Kidney capillary endothelial cell (primary cell): ENCODE measurements around the gene RPL37A.
"Not testable (repeated sequence)": the region's sequence is repeated elsewhere in the genome, so short reads cannot be mapped to it uniquely, and the experiment has no call there.

Experiments
- DNase-seq: peaks from one replicate; pipeline ENCODE4 v3.0.0-alpha.2; 2018; ENCODE audit warnings: low spot score

Gene RPL37A

GRCh38 chr2:216517447-216518225 is 19.0 kb downstream of the RPL37A start:
- DNase-seq = no peak

GRCh38 chr2:216518566-216519119 is 20.0 kb downstream of the RPL37A start:
- DNase-seq = not testable (repeated sequence)

- peak; percentile 80 for DNase-seq
Measured at GRCh38 chr2:216519154-216519762, 20.6 kb downstream of the RPL37A start.

GRCh38 chr2:216520112-216520511 is 21.5 kb downstream of the RPL37A start:
- DNase-seq = no peak

GRCh38 chr2:216522892-216523502 is 24.4 kb downstream of the RPL37A start:
- DNase-seq = no peak

- no peak for DNase-seq
Measured at GRCh38 chr2:216525972-216526371, 27.3 kb downstream of the RPL37A start.

- no peak for DNase-seq
Measured at GRCh38 chr2:216526939-216527338, 28.3 kb downstream of the RPL37A start.

GRCh38 chr2:216527600-216527999 is 29.0 kb downstream of the RPL37A start:
- no peak for DNase-seq

GRCh38 chr2:216532562-216532961 is 33.9 kb downstream of the RPL37A start:
- DNase-seq = no peak

- no peak for DNase-seq
Measured at GRCh38 chr2:216533609-216534008, 35.0 kb downstream of the RPL37A start.

GRCh38 chr2:216534809-216535208 is 36.2 kb downstream of the RPL37A start:
- no peak for DNase-seq

- DNase-seq = peak; percentile 79
Measured at GRCh38 chr2:216535454-216535995, 36.9 kb downstream of the RPL37A start.

GRCh38 chr2:216536734-216537210 is 38.1 kb downstream of the RPL37A start:
- no peak for DNase-seq

- DNase-seq = no peak
Measured at GRCh38 chr2:216537366-216537765, 38.7 kb downstream of the RPL37A start.

GRCh38 chr2:216538538-216538937 is 39.9 kb downstream of the RPL37A start:
- DNase-seq = no peak

GRCh38 chr2:216539120-216539519 is 40.5 kb downstream of the RPL37A start:
- DNase-seq = no peak

- no peak for DNase-seq
Measured at GRCh38 chr2:216539791-216540241, 41.2 kb downstream of the RPL37A start.

GRCh38 chr2:216540920-216541319 is 42.3 kb downstream of the RPL37A start:
- no peak for DNase-seq

- DNase-seq = no peak
Measured at GRCh38 chr2:216541505-216541904, 42.9 kb downstream of the RPL37A start.

GRCh38 chr2:216545359-216545758 is 46.7 kb downstream of the RPL37A start:
- no peak for DNase-seq

GRCh38 chr2:216546241-216546640 is 47.6 kb downstream of the RPL37A start:
- DNase-seq = no peak

GRCh38 chr2:216546641-216547403 is 48.2 kb downstream of the RPL37A start:
- DNase-seq = no peak
